Kidney tubule cell (primary cell): ENCODE data around the gene CASZ1.

Source experiments
- DNase-seq: peaks from one replicate; pipeline ENCODE4 v3.0.0-alpha.2; 2018; ENCODE audit warnings: low spot score

CASZ1 gene

GRCh38 chr1:10705953-10706352 is 90.5 kb downstream of the CASZ1 start:
- no peak for DNase-seq

GRCh38 chr1:10704368-10704882 is 92.0 kb downstream of the CASZ1 start:
- DNase-seq: peak; percentile 70

- no peak for DNase-seq
Measured at GRCh38 chr1:10703702-10704101, 92.7 kb downstream of the CASZ1 start.

GRCh38 chr1:10701145-10701544 is 95.3 kb downstream of the CASZ1 start:
- no peak for DNase-seq

- DNase-seq: no peak
Measured at GRCh38 chr1:10699470-10699835, 97.0 kb downstream of the CASZ1 start.

GRCh38 chr1:10698726-10699469 is 97.5 kb downstream of the CASZ1 start:
- no peak for DNase-seq

- no peak for DNase-seq
Measured at GRCh38 chr1:10697621-10698160, 98.8 kb downstream of the CASZ1 start.

GRCh38 chr1:10696977-10697376 is 99.5 kb downstream of the CASZ1 start:
- DNase-seq: peak; percentile 53

- DNase-seq: peak; percentile 90
Measured at GRCh38 chr1:10694633-10695627, 101.5 kb downstream of the CASZ1 start.

GRCh38 chr1:10694274-10694632 is 102.2 kb downstream of the CASZ1 start:
- no peak for DNase-seq

- DNase-seq: no peak
Measured at GRCh38 chr1:10693497-10694273, 102.8 kb downstream of the CASZ1 start.

- no peak for DNase-seq
Measured at GRCh38 chr1:10693152-10693496, 103.3 kb downstream of the CASZ1 start.

- DNase-seq: peak; percentile 79
Measured at GRCh38 chr1:10692401-10693021, 103.9 kb downstream of the CASZ1 start.

GRCh38 chr1:10691740-10692125 is 104.7 kb downstream of the CASZ1 start:
- DNase-seq: peak; percentile 72

- DNase-seq: no peak
Measured at GRCh38 chr1:10691075-10691739, 105.2 kb downstream of the CASZ1 start.

- DNase-seq: no peak
Measured at GRCh38 chr1:10690484-10690883, 106.0 kb downstream of the CASZ1 start.

- no peak for DNase-seq
Measured at GRCh38 chr1:10688409-10688786, 108.0 kb downstream of the CASZ1 start.

- DNase-seq: no peak
Measured at GRCh38 chr1:10687782-10688408, 108.6 kb downstream of the CASZ1 start.

- DNase-seq: peak; percentile 50
Measured at GRCh38 chr1:10687251-10687651, 109.2 kb downstream of the CASZ1 start.

GRCh38 chr1:10686404-10687040 is 109.9 kb downstream of the CASZ1 start:
- peak; percentile 94 for DNase-seq
